ENCODE data around the gene STPG4.

STPG4 gene

GRCh38 chr2:47041063-47041462 lies 114.0 kb downstream of the STPG4 start:
- peaks cover 43% of the 10 kb centered on the region for H3K36me3 Mint-ChIP-seq (ENCODE audit: low read depth)
- H3K4me3 Mint-ChIP-seq, result no peak overlapping the region
- no peaks in the 10 kb centered on the region for H3K27me3 Mint-ChIP-seq
- no peaks in the 10 kb centered on the region for H3K9me3 Mint-ChIP-seq
- peaks cover 17% of the 10 kb centered on the region for H3K4me1 Mint-ChIP-seq (ENCODE audit: low read depth)
- no peak overlapping the region for H3K27ac Mint-ChIP-seq

- H3K4me1 Mint-ChIP-seq (ENCODE audit: low read depth), result peaks cover 18% of the 10 kb centered on the region
- peaks cover 39% of the 10 kb centered on the region for H3K36me3 Mint-ChIP-seq (ENCODE audit: low read depth)
- no peak overlapping the region for H3K27ac Mint-ChIP-seq
- no peak overlapping the region for H3K4me3 Mint-ChIP-seq
- no peaks in the 10 kb centered on the region for H3K9me3 Mint-ChIP-seq
- H3K27me3 Mint-ChIP-seq, result no peaks in the 10 kb centered on the region
These were observed 114.5 kb downstream of the STPG4 start for GRCh38 chr2:47040651-47041050.

GRCh38 chr2:47039913-47040562 lies 115.1 kb downstream of the STPG4 start:
- no peak overlapping the region for H3K4me3 Mint-ChIP-seq
- peak overlapping the region; percentile 95 for H3K27ac Mint-ChIP-seq
- no peaks in the 10 kb centered on the region for H3K27me3 Mint-ChIP-seq
- no peaks in the 10 kb centered on the region for H3K9me3 Mint-ChIP-seq
- peaks cover 36% of the 10 kb centered on the region for H3K36me3 Mint-ChIP-seq (ENCODE audit: low read depth)
- peaks cover 24% of the 10 kb centered on the region for H3K4me1 Mint-ChIP-seq (ENCODE audit: low read depth)

DNA sequence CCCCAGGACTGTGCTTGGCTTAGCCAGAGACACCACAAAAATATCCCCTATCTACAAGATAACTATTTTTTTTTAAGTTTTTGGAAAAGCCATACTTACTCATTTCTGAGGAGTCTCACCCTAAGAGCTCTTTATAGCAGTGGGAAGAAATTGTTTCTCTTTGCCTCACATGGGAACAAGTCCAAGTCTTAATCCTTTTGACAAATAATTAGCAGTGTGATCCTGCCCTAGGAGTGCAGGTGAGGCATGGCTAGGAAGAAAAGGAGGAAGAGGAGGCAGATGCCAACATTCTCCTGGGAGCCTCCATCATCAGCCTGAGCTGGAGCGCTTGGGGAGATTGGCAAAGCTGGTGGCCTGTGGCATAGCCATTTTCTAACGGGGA lies 115.6 kb downstream of the STPG4 start:
- Mint-ChIP-seq H3K9me3 (no peaks in the 10 kb centered on the region), H3K27me3 (no peaks in the 10 kb centered on the region), H3K4me1 (ENCODE audit: low read depth) (peaks cover 27% of the 10 kb centered on the region), H3K36me3 (ENCODE audit: low read depth) (peaks cover 34% of the 10 kb centered on the region), H3K4me3 (no peak overlapping the region), H3K27ac (peak overlapping the region; percentile 95)

DNA sequence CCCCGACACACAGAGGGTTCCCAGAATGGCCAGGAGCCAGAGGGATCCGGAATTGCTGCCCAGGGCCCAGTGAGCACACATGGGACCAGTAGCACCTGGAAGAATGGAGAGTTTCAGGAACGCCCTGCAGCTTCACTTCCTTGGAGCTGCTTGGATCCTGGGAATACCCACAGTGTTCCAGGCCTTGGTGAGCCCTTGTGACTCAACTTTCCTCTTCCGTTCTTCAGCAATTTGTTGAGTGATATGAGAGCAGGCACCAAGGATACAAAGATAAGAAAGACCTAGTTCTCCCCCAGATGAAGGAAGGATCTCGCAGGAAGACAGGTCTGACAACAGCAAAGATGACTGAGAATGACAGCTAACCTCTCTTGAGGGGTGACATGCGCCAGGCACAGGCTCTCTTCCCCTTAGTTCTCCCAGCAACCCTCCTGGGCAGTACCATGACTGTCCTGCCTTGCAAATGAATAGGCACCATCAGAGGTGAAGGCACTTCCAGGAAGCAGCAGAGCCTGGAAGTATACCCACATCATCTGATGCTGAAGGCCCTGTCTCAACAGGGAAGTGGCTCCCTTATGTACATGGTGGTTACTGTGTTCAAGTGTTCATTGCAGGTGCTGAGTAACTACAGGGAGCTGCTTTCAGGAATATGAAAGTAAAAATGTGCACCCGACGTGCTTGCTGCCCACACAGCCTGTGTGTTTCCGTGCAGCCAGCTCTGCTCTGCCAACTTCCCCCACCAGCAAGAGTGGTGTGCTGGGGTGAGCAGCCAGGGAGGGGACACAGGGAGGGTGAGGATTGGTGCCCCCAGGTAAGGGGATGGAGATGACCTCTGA lies 116.2 kb downstream of the STPG4 start:
- peak overlapping the region; percentile 48 for H3K4me3 Mint-ChIP-seq
- no peaks in the 10 kb centered on the region for H3K9me3 Mint-ChIP-seq
- H3K27ac Mint-ChIP-seq, result peak overlapping the region; percentile 95
- peaks cover 28% of the 10 kb centered on the region for H3K36me3 Mint-ChIP-seq (ENCODE audit: low read depth)
- H3K4me1 Mint-ChIP-seq (ENCODE audit: low read depth), result peaks cover 24% of the 10 kb centered on the region
- H3K27me3 Mint-ChIP-seq, result no peaks in the 10 kb centered on the region

GRCh38 chr2:47037678-47038077 lies 117.4 kb downstream of the STPG4 start:
- H3K27ac Mint-ChIP-seq, result peak overlapping the region; percentile 10
- H3K27me3 Mint-ChIP-seq, result no peaks in the 10 kb centered on the region

More at GRCh38 chr2:47037678-47038077, 117.4 kb downstream of the STPG4 start:
- H3K9me3 Mint-ChIP-seq, result no peaks in the 10 kb centered on the region
- H3K4me1 Mint-ChIP-seq (ENCODE audit: low read depth), result peaks cover 24% of the 10 kb centered on the region
- H3K4me3 Mint-ChIP-seq, result no peak overlapping the region
- H3K36me3 Mint-ChIP-seq (ENCODE audit: low read depth), result peaks cover 32% of the 10 kb centered on the region
